ENCODE data around the gene CRISPLD2.

The CRISPLD2 gene

DNA sequence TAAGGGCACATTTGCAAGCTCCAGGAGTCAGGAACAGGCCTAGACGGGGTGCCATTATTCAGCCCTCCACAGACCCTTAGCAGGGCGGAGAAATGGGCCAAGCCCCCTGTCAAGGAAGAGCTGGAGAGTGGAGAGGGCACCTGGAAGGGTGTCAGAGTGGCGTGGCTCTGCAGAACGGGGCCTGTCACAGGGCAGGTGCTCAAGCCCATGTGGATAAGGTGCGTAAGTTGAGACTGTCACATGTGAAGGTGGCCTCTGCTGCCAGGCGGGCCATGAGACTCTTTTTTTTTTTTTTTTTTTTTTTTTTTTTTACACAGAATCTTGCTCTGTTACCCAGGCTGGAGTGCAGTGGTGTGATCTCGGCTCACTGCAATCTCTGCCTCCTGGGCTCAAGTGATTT is 12.0 kb upstream of the CRISPLD2 start:
- no peak for DNase-seq (ENCODE audit: low read depth)
- TF ChIP-seq, protein P1, sequence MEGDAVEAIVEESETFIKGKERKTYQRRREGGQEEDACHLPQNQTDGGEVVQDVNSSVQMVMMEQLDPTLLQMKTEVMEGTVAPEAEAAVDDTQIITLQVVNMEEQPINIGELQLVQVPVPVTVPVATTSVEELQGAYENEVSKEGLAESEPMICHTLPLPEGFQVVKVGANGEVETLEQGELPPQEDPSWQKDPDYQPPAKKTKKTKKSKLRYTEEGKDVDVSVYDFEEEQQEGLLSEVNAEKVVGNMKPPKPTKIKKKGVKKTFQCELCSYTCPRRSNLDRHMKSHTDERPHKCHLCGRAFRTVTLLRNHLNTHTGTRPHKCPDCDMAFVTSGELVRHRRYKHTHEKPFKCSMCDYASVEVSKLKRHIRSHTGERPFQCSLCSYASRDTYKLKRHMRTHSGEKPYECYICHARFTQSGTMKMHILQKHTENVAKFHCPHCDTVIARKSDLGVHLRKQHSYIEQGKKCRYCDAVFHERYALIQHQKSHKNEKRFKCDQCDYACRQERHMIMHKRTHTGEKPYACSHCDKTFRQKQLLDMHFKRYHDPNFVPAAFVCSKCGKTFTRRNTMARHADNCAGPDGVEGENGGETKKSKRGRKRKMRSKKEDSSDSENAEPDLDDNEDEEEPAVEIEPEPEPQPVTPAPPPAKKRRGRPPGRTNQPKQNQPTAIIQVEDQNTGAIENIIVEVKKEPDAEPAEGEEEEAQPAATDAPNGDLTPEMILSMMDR (IDR thresholded peaks at IDR 0.05; ENCODE audit: insufficient read depth, low read depth, low read length, missing control alignments): no peak
- H3K4me3 ChIP-seq (ENCODE audit: low read length): no peak overlapping the region

DNA sequence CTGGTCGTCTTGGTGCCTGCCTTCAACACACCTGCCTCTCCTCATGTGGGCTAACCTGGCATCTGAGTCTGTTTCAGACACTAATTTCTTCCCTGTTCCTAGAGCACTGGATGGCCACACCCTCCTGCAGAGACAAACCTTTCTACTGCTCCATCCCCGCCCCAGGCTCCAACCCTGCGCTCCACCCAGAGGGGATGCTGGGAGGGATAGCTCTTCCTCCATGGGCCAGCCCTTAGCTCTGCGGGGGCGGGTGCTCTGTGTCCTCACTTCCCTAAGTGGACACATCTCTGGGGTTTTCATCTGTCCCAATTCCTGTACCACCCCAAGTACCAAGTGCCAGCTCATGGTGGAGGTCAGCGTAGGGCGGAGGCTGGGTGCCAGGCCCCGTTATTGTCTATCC is 11.0 kb upstream of the CRISPLD2 start:
- H3K4me3 ChIP-seq (ENCODE audit: low read length): no peak overlapping the region
- DNase-seq (ENCODE audit: low read depth): no peak
- TF ChIP-seq, protein P1 (IDR thresholded peaks at IDR 0.05; ENCODE audit: insufficient read depth, low read depth, low read length, missing control alignments): no peak

DNA sequence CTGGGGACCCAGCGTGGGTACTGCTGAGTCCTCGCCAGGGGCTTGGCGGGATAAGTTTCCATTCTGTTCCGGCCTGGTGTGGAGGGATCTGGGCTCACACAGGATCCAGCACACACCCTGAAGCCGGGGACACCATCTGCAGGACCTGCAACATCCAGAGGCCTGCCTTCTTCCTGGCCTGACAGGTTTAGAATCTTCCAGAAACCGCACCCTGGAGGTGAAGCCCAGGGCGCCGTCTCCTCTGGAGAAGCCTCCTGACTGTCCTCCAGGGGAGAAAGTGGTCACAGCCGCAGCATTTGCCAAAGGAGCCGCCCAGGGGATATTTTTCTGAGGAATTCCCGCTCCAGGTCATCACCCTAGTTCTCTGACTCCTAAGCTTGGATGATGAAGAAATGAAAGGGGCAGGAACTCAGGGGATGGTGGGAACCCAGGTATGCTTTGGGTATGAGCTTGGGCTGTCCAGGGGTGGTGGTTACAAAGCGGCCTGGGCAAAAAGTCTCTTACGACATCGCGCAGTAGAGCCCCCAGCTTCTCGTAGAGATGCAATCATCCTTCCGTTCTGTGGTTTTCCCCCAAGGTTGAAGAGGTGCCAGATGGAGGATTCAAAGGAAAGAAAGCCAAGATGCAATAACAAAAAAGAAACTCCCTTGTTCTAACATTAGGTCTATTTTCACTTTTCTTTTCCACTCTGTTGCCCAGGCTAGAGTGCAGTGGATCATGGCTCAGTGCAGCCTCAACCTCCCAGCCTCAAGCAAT is 9.1 kb upstream of the CRISPLD2 start:
- H3K4me3 ChIP-seq (ENCODE audit: low read length): no peak overlapping the region
- no peak for DNase-seq (ENCODE audit: low read depth)
- TF ChIP-seq, protein P1 (IDR thresholded peaks at IDR 0.05; ENCODE audit: insufficient read depth, low read depth, low read length, missing control alignments): no peak

DNA sequence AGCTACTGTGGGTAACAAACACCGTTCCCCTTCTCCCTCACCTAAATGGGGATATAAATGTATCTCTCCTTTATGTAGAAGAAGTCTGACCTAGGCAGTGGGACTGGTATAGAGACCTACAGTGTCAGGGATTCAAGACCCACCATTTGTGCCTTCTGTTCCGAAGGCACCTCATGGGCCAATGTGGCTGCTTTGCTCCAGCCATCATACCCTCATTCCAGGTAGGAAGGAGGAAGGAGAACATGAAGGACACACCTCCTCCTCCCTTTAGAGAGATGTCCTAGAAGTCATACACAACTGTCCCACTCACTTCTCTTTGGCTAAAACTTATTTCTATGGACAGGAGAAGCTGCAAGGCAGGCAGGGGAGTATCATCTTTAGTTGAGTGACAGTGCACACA is 8.3 kb upstream of the CRISPLD2 start:
- TF ChIP-seq, protein P1 (IDR thresholded peaks at IDR 0.05; ENCODE audit: insufficient read depth, low read depth, low read length, missing control alignments): no peak
- no peak overlapping the region for H3K4me3 ChIP-seq (ENCODE audit: low read length)
- DNase-seq (ENCODE audit: low read depth): no peak

DNA sequence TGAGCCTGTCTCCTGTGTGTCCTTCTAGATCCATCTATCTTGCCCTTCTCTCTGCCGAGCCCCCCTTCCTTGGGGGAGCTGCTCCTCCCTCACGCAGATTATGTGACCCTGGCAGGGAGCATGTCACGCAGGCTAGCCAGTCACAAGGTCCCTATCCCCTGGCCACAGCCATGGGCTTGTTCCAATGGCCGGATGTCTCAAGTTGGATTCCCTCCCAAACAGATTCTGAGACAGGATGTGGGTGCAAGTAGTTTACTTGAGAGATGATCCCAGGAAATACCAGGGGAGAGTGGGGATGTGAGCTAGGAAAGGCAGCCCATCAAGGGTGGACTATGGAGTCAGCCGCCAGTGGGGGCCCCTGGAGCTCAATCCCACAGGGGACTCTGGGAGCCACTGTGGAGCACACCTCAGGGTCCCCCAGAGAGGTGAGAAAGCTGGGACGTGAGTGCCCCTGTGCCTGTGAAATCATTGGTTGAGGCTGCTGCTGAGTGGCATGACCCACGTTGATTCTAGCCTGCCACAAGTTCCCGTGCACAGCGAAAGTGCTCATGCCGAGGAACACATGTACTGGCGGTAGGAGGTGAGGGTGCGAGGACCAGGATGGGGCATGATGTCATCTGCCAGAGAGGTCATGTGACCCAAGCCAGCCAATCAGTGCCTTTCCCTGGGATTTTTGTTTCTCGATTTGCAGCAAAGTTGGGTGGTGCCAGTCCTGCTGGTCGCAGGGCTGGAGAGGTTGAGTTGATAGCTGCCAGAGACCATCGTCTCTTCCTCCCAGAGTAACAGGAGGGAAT is 6.4 kb upstream of the CRISPLD2 start:
- TF ChIP-seq, protein P1 (IDR thresholded peaks at IDR 0.05; ENCODE audit: insufficient read depth, low read depth, low read length, missing control alignments): no peak
- DNase-seq (ENCODE audit: low read depth): no peak
- H3K4me3 ChIP-seq (ENCODE audit: low read length): no peak overlapping the region

DNA sequence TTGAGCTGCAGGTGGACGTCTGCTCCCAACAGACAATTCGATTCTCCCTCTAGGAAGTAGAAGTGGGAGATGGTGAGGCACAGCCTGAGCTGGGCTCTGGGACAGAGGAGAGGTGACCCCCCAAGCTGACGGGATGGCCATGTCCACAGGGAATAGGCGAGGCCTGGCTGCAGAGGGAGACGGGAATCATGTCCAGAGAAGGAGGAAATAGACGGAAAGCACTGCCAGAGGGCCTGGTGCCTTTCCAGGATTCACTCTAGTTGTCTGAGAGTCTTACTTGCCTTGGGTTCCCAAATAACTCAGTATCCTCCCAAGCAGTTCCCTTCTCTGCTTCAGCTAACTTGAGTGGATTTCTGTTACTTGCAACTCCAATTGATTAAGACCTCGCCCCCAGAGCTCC is 4.3 kb upstream of the CRISPLD2 start:
- DNase-seq (ENCODE audit: low read depth): no peak
- TF ChIP-seq, protein P1 (IDR thresholded peaks at IDR 0.05; ENCODE audit: insufficient read depth, low read depth, low read length, missing control alignments): no peak
- no peak overlapping the region for H3K4me3 ChIP-seq (ENCODE audit: low read length)

Measured in epithelial cell of esophagus (primary cell).